Mesothelial cell of epicardium (in vitro differentiated cells): Measurements from ENCODE around the gene FAM107B. TPM values are rescaled to one million over a fixed set of nuclear protein-coding genes. Genes with fewer than 3 reads are reported as not detected.

Experiments used
- DNase-seq, 2 experiments: peaks; one replicate each; pipeline ENCODE4 v3.0.0; 2021; ENCODE audit warnings: low spot score in 2 of 2; ENCODE audit not compliant: unreplicated experiment in 2 of 2
- H3K27ac Mint-ChIP-seq: 2 replicates; pipeline ENCODE4 v1.8.0; 2021; ENCODE audit warnings: mixed read lengths
- H3K27me3 Mint-ChIP-seq: 2 replicates; pipeline ENCODE4 v1.8.0; 2021; ENCODE audit warnings: low read depth, mixed read lengths
- H3K36me3 Mint-ChIP-seq: 2 replicates; pipeline ENCODE4 v1.8.0; 2021; ENCODE audit warnings: mixed read lengths
- H3K4me1 Mint-ChIP-seq: 2 replicates; pipeline ENCODE4 v1.8.0; 2021; ENCODE audit warnings: mixed read lengths
- H3K4me3 Mint-ChIP-seq: 2 replicates; pipeline ENCODE4 v1.8.0; 2021; ENCODE audit warnings: mild to moderate bottlenecking, moderate library complexity, mixed read lengths
- H3K9me3 Mint-ChIP-seq: 2 replicates; pipeline ENCODE4 v1.8.0; 2021; ENCODE audit warnings: mixed read lengths
- total RNA-seq: library from RNA; stranded (reverse); gene quantifications from 3 replicates; pipeline ENCODE4 v1.2.1, GENCODE V29; 2021
- TF ChIP-seq, protein P1 (sequence below): fragments of 200-600 bp; sonication (generic); IDR thresholded peaks from one replicate; pipeline ENCODE4 v1.5.0; 2021; ENCODE audit warnings: antibody characterized with exemption; ENCODE audit not compliant: unreplicated experiment

FAM107B gene
- total RNA-seq, 1 donor from 2014 or later, result 23.5 TPM

DNA sequence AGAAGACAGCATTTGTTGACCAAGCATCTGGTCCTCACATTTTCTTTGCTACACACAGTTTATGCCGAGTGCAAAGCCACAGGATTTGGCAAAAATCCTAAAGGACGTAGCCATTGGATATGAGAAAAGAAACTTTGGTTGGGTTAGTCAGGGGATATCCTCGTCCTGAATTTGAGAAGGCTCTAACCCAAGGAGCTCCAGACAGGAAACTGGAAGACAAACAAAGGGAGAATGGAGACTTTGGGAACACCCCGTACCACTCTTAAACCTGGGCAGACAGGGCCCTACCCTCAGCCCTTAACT is 297.3 kb downstream of the FAM107B start:
- H3K27ac Mint-ChIP-seq, result no peak overlapping the region
- DNase-seq, result no peak
- H3K27me3 Mint-ChIP-seq, result peaks cover 32% of the 10 kb centered on the region
- no peaks in the 10 kb centered on the region for H3K36me3 Mint-ChIP-seq
- H3K4me1 Mint-ChIP-seq, result peaks cover 6% of the 10 kb centered on the region
- no peaks in the 10 kb centered on the region for H3K9me3 Mint-ChIP-seq
- H3K4me3 Mint-ChIP-seq, result no peak overlapping the region
- TF ChIP-seq, protein P1, sequence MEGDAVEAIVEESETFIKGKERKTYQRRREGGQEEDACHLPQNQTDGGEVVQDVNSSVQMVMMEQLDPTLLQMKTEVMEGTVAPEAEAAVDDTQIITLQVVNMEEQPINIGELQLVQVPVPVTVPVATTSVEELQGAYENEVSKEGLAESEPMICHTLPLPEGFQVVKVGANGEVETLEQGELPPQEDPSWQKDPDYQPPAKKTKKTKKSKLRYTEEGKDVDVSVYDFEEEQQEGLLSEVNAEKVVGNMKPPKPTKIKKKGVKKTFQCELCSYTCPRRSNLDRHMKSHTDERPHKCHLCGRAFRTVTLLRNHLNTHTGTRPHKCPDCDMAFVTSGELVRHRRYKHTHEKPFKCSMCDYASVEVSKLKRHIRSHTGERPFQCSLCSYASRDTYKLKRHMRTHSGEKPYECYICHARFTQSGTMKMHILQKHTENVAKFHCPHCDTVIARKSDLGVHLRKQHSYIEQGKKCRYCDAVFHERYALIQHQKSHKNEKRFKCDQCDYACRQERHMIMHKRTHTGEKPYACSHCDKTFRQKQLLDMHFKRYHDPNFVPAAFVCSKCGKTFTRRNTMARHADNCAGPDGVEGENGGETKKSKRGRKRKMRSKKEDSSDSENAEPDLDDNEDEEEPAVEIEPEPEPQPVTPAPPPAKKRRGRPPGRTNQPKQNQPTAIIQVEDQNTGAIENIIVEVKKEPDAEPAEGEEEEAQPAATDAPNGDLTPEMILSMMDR, result no peak

DNA sequence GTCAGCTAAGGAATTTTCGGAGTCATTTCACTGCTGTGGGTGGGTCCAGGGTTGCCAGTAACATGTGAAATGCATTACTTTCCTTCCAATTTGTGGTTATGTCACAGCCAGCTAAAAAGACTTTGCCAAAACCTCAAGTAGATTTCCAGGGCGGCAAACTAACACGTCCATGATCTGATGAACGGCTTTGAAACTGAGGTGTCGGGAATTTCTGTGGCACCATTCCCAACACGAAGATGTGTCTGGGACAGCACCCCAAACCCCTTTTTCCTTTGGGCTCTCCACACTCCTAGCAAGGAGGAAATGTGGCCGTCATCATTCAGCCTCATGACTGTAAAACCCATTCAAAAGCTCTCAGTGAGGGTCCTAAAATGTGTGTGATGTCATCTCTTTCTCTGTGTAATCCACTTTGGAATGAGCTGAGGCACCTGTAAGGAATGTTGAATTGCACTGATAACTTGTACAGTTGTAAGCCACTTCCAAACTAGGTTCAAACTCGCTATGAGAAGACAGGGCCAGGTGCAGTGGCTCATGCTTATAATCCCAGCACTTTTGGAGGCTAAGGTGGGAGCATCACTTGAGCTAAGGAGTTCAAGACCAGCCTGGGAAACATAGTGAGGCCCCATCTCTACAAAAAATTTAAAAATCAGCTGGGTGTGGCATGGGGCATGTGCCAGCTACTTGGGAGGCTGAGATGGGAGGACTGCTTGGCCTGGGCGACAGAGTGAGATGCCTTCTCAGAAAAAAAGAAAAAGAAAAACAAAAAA is 297.9 kb downstream of the FAM107B start:
- no peaks in the 10 kb centered on the region for H3K36me3 Mint-ChIP-seq
- H3K4me3 Mint-ChIP-seq, result no peak overlapping the region
- TF ChIP-seq, protein P1, result no peak
- peaks cover 37% of the 10 kb centered on the region for H3K27me3 Mint-ChIP-seq
- no peak for DNase-seq
- no peak overlapping the region for H3K27ac Mint-ChIP-seq
- no peaks in the 10 kb centered on the region for H3K9me3 Mint-ChIP-seq
- H3K4me1 Mint-ChIP-seq, result peaks cover 6% of the 10 kb centered on the region

DNA sequence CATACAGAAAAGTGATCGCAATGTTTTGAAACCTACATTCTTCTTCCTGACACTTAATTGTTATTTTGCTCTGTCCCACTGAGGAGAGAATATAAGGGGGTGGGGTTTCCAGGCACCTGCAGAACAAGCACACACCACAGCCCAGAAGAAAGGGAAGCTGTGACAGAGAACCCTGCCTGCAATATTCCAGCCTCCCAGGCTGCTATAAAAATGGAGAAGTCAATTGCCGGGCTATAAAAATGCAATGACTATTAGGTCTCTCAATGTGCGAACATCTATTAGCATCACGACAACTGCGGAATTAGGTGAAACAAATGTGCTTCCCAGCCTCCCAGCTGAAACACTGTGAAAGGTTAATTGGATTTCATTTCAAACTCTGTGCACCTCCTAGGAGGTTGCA is 298.7 kb downstream of the FAM107B start:
- Mint-ChIP-seq H3K4me1 (peaks cover 6% of the 10 kb centered on the region), H3K4me3 (no peak overlapping the region), H3K36me3 (no peaks in the 10 kb centered on the region), H3K27me3 (peaks cover 40% of the 10 kb centered on the region), H3K27ac (no peak overlapping the region), H3K9me3 (no peaks in the 10 kb centered on the region)
- DNase-seq, result no peak
- TF ChIP-seq, protein P1, result no peak

DNA sequence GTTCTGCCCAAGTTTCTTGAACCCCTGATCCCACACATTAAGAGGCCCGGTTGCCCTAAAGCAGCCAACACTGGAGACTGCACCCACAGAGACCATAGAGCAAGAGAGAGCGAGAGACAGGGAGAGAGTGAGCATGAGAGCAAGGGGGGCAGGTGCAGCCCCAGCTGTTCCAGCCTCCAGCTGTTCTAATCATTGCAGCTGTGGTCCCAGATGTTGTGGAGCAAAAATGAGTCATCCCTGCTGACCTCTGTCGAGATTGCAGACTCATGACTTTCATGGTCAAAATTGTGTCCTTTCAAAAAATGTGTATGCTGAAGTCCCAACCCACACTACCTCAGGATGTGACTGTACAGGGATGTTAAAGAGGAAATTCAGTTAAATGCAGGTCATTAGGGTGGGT is 300.0 kb downstream of the FAM107B start:
- TF ChIP-seq, protein P1, result no peak
- H3K9me3 Mint-ChIP-seq, result peaks cover 4% of the 10 kb centered on the region
- DNase-seq, result no peak
- H3K36me3 Mint-ChIP-seq, result no peaks in the 10 kb centered on the region
- H3K4me1 Mint-ChIP-seq, result peaks cover 6% of the 10 kb centered on the region
- no peak overlapping the region for H3K4me3 Mint-ChIP-seq
- H3K27ac Mint-ChIP-seq, result no peak overlapping the region
- peaks cover 53% of the 10 kb centered on the region for H3K27me3 Mint-ChIP-seq

DNA sequence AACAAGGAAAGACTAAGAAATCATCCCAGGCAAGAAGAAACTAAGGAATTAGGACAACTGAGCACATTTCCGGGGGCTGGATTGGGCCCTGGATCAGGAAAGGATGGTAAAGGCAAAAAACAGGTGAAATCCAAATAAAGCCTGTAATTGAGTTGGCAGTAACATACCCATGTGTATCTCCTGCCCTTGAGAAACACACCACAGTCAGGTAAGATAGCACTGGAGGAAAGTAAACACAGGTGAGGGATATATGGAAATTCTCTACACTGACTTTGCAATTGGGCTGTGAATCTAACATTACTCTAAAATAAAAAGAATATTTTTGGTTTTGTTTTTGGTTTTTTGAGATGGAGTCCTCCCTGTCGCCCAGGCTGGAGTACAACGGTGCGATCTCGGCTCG is 303.8 kb downstream of the FAM107B start:
- Mint-ChIP-seq H3K4me3 (no peak overlapping the region), H3K9me3 (peaks cover 4% of the 10 kb centered on the region)

More for the DNA sequence above, 303.8 kb downstream of the FAM107B start:
- TF ChIP-seq, protein P1, result no peak
- Mint-ChIP-seq H3K27ac (no peak overlapping the region), H3K4me1 (peaks cover 15% of the 10 kb centered on the region), H3K36me3 (no peaks in the 10 kb centered on the region), H3K27me3 (peaks cover 49% of the 10 kb centered on the region)
- no peak for DNase-seq
